HG03175 (cell line): ENCODE data around the gene RAD17.
"Not testable (repeated sequence)": the region's sequence is repeated elsewhere in the genome, so short reads cannot be mapped to it uniquely, and the experiment has no call there.

ENCODE experiments used
- ATAC-seq: cut with Tn5 transposase; IDR thresholded peaks from one replicate; pipeline ENCODE4 v1.9.1; 2021; ENCODE audit warnings: mild to moderate bottlenecking, moderate library complexity; ENCODE audit not compliant: unreplicated experiment

The RAD17 gene

GRCh38 chr5:69369340-69370121, at the start of gene RAD17, which contains the start of the genes AK6 and TAF9:
Gene RAD17, plus strand, starts transcription at chr5:69369818. Its CDS starts 2,391 bp downstream, at chr5:69372209.
Gene AK6, minus strand, starts transcription at chr5:69369520. Its CDS starts 30 bp downstream, at chr5:69369490.
Gene TAF9, minus strand, starts transcription at chr5:69369520. Its CDS starts 3,783 bp downstream, at chr5:69365737.
- peak; percentile 94 for ATAC-seq

DNA sequence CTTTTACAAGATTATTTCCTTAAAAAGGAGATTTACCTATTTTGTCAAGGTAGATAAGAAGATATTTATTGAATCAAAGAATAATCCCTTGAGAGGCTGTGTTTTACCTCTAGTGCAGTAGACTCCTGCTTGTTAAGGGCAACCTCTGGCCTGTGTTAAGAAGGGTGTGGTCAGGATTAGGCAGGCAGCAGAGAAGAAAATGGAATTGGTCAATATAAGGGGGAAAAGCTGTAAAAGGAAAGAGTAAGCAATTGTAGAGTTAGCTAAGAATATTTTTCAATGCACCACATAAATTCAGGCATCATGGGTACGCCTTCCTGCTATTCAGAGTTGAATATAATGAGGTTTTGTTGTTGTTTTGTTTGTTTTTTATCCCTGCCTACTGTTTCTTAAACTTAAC, 43.3 kb upstream of the RAD17 start:
- ATAC-seq = no peak

DNA sequence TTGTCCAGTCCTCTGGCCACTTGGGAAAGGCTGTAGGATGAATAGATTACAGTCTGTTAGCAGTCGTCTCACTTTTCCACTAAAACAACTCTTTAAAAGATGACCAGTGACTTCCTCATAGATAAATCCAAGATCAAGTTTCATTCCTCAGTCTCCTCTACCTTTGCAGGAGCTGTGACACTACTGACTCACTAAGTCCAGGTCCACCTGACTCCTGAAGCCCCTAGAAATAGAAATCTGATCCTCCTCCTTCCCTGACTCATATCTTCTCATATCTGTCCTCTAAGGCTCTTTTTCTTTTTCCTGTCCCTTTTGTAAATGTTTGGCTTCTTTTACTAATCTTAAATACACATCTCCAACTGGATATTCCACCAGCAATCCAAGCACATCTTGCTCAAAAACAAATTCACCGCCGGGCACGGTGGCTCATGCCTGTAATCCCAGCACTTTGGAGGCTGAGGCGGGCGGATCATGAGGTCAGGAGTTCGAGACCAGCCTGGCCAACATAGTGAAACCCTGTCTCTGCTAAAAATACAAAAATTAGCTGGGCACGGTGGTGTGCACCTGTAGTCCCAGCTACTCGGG, 39.6 kb upstream of the RAD17 start:
- no peak for ATAC-seq

DNA sequence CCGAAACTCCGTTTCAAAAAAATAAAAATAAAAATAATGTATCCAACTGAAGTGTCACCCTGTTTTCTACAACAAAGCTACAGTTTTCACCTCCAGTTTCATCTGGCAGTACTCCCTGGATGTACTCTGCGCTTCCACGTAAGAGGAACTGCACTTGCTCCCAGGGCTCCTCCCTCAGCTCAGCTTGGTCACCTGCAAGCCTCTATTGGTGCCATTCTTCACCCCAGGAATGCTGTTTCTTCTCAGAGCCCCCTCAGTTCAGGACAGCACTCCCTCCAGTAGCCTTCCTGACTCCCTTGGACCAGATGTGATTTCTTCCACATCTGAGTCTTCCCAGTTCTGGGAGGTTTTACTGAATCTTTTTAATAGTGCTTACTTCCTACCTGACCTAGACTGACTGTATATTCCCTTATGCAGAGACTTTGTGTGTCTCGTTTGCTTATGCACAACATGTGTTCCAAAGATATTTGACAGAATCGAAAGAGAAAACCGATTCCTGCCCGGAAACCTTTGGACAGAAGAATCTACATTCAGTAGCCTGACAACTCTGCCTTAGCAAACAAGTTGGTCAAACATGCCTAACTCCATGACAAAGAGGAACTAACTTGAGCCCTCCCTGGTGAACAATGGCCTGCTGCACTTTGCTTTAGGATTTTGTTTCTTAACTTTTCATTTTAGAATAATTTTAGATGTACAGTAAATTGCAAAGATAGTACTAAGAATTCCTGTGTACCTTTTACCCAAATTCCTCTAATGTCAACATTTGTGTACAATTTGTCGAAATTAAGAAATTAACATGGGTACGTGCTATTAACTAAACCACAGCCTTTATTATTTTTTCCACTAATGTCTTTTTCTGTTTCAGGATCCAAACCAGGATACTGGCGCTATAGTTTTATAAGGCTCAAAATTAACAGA, 37.8 kb upstream of the RAD17 start:
- no peak for ATAC-seq

DNA sequence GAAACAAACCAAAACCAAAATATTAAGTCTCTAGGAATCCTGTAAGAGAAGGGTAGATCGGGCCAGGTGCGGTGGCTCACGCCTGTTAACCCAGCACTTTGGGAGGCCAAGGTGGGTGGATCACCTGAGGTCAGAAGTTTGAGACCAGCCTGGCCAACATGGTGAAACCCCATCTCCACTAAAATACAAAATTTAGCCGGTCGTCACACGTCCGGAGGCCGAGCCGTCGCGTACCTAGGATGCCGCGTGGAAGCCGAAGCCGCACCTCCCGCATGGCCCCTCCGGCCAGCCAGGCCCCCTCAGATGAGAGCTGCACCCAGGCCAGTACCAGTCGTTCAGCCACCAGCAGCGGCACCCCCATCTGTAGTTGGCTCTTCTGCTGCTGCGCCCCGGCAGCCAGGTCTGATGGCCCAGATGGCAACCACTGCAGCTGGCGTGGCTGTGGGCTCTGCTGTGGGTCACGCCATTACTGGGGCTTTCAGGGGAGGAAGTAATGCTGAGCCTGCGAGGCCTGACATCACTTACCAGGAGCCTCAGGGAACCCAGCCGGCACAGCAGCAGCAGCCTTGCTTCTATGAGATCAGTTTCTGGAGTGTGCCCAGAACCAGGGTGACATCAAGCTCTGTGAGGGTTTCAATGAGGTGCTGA, 35.8 kb upstream of the RAD17 start:
- not testable (repeated sequence) for ATAC-seq

- ATAC-seq = peak; percentile 67
Measured at GRCh38 chr5:69334793-69335268, 34.8 kb upstream of the RAD17 start.

DNA sequence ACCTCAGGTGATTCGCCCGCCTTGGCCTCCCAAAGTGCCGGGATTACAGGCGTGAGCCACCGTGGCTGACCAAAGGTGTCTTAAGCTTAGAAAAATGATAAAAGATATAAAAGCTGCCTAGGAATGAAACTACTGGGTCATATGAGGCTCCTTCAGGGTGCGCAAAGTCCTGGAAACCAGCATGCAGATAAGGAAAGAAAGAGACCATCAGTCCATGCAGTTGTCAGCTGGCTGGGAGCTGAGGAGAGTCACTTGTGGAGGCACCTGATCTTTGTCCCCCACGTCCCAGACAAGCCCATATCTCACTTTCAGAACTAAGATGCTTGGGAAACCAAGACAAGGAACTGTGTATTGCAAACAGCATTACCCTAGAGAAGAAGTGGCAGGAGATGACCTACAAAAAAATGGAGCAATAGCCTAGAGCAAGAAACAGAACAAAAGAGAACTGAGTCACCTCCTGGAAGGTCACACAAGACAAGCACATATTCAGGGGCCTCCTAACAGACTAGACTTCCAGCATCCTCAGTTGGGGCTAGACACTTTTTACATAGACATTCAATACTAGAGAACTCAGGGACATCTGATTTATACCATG, 34.2 kb upstream of the RAD17 start:
- ATAC-seq = no peak

GRCh38 chr5:69341520-69342161, 28.0 kb upstream of the RAD17 start:
- ATAC-seq = no peak

DNA sequence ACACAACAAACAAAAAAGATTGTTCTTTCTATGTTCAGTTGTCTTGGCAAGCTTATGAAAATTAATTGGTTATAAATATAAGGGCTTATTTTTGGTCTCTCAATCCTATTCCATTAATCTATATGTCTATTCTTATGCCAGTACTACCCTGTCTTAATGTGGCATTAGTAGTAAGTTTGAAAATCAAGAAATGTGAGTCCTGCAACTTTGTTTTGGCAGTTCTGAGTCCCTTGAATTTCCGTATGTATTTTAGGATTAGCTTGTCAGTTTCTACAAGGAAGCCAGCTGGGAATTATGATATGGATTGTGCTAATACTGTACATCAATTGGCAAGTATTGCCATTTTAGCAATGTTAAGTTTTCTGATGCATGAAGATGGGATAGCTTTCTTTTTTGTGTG, 26.5 kb upstream of the RAD17 start:
- ATAC-seq = no peak

- ATAC-seq = no peak
Measured at GRCh38 chr5:69350664-69351063, 19.0 kb upstream of the RAD17 start.

- no peak for ATAC-seq
Measured at GRCh38 chr5:69359699-69360098, 9.9 kb upstream of the RAD17 start.

- ATAC-seq = no peak
Measured at GRCh38 chr5:69360442-69360841, 9.2 kb upstream of the RAD17 start.

GRCh38 chr5:69364414-69364813, 5.2 kb upstream of the RAD17 start:
- no peak for ATAC-seq

DNA sequence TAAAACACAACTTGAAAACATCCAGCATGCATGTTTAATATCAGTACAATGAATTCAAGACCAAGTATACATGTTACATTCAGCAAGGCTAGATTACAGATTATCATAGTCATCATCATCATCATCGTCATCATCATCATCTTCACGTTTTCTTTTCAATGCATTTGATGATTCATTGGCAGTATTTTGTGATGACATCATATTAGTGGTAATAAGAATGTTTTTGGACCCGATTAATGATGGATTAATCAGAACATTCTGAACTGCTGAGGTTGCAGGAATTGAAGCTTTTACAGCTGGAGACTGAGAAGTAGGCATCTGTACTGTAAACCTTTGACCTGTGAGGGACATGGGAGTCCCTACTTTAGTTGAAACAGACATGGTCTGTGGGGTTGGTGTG, 4.8 kb upstream of the RAD17 start:
- ATAC-seq = no peak

DNA sequence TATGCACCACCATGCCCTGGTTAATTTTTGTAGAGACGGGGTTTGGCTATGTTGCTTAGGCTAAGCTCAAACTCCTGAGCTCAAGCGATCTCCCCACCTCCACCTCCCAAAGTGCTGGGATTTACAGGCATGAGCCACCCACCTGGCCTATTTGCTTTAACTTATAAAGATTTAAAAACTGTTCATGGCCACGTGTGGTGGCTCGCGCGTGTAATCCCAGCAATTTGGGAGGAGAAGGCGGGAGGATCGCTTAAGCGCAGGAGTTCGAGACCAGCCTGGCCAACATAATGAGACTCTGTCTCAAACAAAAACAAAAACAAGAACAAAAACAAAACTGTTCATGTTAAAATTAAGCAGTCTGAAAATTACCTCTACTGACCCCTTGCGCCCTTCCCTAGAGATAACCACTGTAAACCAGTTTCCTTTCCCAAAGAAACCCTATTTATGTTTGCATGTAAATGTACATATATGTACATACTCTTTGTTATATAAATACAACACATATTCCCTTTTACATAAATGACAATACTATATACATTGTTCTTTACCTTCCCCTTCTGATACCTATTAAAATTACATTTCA, 1.8 kb upstream of the RAD17 start:
- ATAC-seq = no peak

- ATAC-seq = peak; percentile 30
Measured at GRCh38 chr5:69368458-69369339, 919 bp upstream of the RAD17 start.

GRCh38 chr5:69370335-69370734, 717 bp downstream of the RAD17 start:
- ATAC-seq = not testable (repeated sequence)

DNA sequence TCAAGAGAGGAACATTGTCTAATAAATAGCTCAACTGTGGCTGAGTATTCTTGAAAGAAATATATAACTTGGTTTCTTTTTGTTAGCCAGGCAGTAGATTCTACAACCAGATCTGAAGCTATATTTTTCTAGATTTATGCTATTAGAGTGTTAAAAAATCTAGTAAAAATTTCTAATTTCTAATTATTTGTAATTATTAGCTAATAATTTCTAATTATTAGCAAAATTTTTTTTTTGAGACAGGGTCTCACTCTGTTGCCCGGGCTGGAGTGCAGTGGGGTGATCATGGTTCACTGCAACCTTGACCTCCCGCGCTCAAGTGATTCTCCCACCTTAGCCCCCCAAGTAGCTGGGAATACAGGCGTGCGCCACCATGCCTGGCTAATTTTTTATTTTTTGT, 2.8 kb downstream of the RAD17 start:
- ATAC-seq = no peak
